Colon (tissue), 2 donors: ENCODE results near the gene BRSK2.

Experiments
- FAIRE-seq: peaks from 2 replicates; lab custom pipeline; 2012; peaks lifted over from hg19 to GRCh38; lab: Jason Lieb, UNC
- donor health status: control.
- donor health status: control.

BRSK2 gene

GRCh38 chr11:1397146-1397861, 7.6 kb downstream of the BRSK2 start:
- FAIRE-seq: no peak

- no peak for FAIRE-seq
Observed at GRCh38 chr11:1397862-1398527, 8.3 kb downstream of the BRSK2 start.

GRCh38 chr11:1398528-1399235, 8.9 kb downstream of the BRSK2 start:
- no peak for FAIRE-seq

DNA sequence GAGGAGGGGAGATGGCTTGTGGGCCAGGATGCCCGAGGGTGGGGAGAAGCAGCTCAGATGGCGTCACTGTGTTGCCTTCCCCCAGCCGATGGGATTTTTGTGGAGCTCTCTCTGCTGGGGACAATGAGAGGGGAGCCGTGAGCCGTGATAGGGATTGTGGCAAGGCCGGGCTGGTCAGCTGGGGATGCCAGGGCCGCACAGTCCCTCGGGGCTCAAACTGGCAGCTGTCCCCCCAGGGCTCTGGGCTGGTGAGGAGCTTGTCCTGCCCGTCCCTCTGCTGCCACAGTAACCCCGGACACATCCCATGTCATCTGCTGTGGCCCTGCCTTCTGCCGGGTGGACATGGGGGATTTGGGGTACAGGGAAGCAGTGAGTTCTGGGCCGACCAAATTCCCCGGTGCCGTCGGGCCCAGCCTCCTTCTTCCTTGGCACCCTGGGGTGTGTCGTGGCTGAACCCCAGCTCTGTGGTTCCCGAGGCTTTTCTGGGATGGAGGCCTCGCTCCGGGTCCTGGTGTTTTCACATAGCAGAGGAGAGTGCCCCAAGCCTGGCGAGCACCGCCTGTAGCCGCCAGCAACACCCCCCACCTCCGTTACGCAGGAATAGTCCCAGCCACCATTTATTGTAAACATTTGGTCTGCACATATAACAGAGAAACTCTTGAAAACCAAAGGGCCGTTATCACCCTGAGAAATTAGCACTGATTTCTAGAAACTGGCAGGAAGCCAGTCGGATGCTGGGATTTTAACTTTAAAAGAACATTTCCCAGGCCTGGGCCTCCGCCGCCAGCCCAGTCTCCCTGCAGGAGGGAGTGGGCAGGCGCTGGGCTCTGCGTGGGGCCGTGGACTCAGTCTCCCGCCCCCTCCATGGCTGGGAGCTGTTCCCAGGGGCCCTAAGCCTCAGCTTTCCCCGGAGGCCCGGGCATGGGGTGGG, 9.9 kb downstream of the BRSK2 start:
- FAIRE-seq: no peak

- FAIRE-seq: no peak
Observed at GRCh38 chr11:1400317-1401170, 10.8 kb downstream of the BRSK2 start.

GRCh38 chr11:1401171-1401445, 11.4 kb downstream of the BRSK2 start:
- no peak for FAIRE-seq

DNA sequence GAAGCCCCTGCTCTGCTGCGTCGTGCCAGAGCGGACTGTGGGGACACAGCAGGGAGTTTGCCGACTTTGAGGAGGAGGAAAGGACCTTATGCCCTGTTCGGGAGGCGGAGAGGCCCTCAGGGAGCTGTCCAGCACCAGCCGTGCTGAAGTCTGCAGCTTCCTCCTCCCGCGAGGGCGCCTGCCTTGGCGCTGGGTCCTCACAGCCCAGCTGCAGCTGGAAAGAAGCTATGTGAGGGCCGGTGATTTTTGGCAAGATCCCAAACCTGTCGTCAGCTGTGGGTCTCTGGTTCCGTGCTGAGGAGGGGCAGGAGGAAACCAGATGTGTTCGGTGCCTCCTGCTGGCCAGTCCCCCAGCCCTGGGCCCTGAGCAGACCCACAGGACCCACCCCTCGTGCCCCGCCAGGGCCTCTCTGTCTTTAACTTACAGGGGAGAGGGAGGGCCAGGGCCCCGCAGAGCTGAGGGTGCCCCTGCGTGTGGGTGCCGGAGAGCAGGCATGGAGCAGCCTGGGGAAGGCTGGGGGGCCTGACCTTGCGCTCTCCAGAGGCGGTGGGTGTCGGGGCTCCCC, 12.0 kb downstream of the BRSK2 start:
- FAIRE-seq: no peak

DNA sequence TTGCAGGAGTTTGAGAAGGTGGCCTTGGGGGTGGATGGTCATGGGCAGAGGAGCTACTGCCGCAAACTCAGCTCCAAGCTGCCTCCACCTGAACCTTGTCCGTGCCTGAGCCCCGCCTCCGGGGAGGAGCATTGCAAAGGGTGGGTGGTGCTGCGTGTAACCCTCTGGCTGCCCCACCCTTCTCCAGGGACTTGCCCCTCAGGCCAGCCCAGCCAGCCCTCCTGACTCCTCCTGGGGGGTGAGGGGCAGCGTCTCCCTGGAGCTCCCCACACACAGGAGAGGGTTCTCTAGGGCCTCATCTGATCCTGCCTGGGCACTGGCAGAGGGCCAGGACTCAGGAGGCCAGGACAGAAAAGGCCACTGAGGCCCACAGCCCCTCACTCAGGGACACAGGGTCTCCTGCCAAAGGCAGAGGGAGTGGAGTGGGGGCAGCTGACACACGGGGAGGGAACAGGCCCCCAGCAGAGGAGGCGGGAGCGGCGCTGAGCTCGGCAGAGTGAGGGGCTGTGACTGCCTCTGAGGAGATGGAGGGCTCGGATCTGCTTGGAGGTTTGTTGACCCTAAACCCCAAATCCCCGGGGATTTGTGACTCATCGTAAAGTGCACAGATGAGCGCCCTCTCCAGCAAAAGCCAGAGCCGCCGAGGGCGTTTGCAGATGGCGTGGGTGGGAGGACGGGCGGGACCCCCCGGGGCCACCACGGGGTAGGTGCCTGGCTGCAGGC, 12.8 kb downstream of the BRSK2 start:
- FAIRE-seq: no peak

- FAIRE-seq: no peak
Observed at GRCh38 chr11:1403078-1403620, 13.4 kb downstream of the BRSK2 start.

- no peak for FAIRE-seq
Observed at GRCh38 chr11:1403721-1404460, 14.2 kb downstream of the BRSK2 start.

DNA sequence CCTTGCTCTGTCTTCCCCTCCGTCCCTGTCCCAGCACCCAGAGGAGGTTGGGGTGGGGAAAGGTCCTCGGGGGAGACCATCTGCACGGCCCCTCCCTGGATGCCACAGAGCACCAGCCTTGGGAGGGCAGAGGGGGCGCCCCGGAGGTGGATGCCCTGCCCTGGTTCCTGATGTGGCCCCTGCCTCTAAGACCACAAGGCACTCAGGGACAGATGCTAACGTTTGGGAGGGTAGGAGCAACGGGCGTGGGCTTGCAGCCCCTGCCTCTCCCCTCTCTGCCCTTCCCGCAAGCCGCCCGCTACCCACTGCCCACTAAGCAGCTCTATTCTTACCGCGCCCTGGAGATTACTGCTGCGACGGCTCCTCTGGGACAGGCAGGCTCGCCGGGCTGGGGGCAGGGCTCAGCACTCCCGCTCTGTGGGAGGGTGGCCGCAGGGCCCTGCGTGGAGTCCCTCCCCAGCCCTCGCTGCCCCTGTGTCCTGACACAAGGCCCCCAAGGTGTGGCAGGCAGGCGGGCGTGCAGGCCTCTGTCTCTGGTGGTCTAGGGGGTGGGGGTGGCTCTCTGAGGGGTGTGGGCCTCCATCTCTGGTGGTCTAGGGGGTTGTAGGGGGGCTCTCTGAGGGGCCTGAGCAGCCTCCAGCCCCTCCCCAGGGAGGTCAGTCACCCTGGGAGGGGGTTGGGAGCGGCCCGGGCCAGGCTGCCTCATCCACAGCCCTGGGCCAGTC, 14.9 kb downstream of the BRSK2 start:
- FAIRE-seq: no peak

DNA sequence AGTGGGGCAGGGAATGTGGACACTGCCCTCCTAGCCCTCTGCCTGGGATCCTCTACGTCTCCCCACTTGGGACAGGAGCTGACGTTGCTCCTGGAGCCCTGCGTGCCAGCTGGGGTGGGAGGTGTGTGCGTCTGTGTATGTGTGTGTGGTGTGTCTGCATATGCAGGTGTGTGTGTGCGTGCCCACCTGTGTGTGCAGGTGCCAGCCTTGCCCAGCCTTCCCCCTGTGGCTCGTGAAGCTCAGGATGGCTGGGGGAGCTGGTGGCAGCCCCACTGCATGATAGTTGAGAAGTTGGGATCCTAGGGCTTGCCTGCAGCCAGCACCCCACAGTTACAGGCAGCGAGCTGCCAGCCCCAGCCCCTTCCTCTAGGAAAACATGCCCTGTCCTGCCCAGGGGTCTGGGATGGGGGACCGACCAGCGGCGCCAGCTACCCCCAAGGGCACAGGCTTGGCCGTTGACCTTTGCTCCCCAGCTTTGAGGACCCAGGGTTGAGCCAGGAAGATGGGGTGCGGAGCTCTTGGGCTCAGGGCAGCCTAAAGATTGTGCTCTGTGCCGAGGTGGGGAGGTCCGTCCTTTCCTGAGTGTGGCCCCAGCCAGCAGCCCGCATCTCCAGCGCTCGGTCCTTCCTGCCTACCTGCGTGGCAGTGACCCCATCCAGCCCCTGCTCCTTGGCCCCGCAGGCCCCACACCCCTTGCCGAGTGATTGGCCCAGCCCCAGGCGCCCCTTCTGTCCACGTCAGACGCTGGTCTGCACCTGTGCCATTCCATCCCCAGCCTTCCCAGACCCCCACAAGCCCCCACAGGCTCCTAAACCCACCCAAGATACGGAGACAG, 15.7 kb downstream of the BRSK2 start:
- no peak for FAIRE-seq

- no peak for FAIRE-seq
Observed at GRCh38 chr11:1406571-1407485, 17.1 kb downstream of the BRSK2 start.

DNA sequence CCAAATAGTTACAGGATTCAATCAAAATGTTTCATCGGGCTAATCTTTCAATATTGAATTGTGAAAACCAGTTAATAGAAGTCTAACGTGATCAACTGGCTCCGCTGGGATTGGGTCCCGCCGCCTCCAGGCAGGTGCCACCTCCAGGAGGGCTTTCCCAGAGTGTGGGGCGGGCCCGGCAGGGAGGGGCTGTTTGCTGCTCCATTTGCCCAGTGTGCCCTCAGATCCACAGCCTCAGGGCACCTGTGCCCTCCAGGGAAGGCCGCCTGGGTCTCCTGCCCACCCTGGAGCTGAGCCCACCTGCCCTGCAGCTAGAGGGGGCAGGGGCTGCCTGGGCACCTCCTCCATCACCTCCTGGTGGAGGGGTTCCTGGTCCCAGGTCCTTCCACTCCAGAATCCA, 17.9 kb downstream of the BRSK2 start:
- FAIRE-seq: no peak

GRCh38 chr11:1408346-1408745, 18.6 kb downstream of the BRSK2 start:
- no peak for FAIRE-seq

DNA sequence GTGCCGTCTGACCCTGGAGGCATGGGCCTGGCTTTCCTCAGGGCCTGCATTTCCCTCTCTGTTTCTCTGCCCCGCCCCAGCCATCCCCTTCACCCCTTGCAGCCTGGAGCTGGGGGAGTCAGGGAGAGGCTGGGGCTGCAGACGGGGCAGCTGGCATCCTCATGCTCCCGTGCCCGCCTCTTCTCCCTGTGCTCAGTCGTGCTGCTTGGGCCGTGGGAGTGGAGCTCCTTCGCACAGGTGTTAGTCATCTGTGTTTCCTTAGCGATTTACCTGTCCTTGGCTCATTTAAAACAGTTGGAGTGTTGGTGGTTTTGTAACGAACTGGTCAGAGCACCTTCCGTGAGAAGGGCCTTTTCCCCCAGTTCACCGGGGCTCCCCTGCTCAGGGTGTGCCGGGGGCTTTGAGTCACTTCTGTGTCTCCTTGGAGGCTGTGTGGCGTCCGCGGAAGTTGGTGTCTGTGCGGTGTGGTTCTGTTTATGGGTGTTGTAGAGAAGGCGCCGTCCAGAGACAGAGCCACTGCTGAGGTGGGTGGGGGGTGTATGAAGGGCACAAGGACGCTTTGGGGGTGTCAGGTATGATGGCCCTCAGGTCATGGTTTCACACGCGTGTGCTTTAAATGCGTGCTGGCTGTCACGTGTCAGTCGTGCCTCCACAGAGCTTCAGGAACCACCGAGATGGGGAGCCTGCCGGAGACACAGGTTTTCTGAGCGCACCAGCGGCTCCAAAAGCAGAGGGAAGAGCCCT, 19.5 kb downstream of the BRSK2 start:
- no peak for FAIRE-seq
